Suprapubic skin (tissue), 4 donors: ENCODE results near the gene ZNF275.

Experiments used
- CTCF ChIP-seq, 2 donors: fragments of 200-600 bp in 1 of 2; fragments of 450-650 bp in 1 of 2; sonication (generic) in 1 of 2; IDR thresholded peaks; one replicate each; pipeline ENCODE4 v1.5.1; 2016 to 2019; ENCODE audit warnings: antibody characterized with exemption in 2 of 2, mild to moderate bottlenecking in 1 of 2, moderate library complexity in 1 of 2
- POLR2A ChIP-seq, 2 donors: fragments of 450-650 bp; IDR thresholded peaks; one replicate each; pipeline ENCODE4 v1.6.1; 2017; ENCODE audit warnings: antibody characterized with exemption in 2 of 2, mild to moderate bottlenecking in 2 of 2, moderate library complexity in 2 of 2
- POLR2AphosphoS5 ChIP-seq, 3 donors: sonication (generic); formaldehyde crosslinking; IDR thresholded peaks; one replicate each; pipeline ENCODE4 v1.6.1; 2017; ENCODE audit warnings: antibody characterized with exemption in 3 of 3

GRCh38 chrX:153303276-153304262 lies 30.4 kb upstream of the ZNF275 start:
- TF ChIP-seq CTCF (IDR thresholded peaks at IDR 0.05) (no peak), POLR2AphosphoS5 (IDR thresholded peaks at IDR 0.05) (no peak), POLR2A (IDR thresholded peaks at IDR 0.05) (no peak)
